Fibroblast of the aortic adventitia (primary cell): ENCODE data around the gene SAMD13. TPM values are rescaled to one million over a fixed set of nuclear protein-coding genes. Genes with fewer than 3 reads are reported as not detected.
"Not testable (repeated sequence)": the region's sequence is repeated elsewhere in the genome, so short reads cannot be mapped to it uniquely, and the experiment has no call there.

ENCODE experiments used
- DNase-seq: peaks from one replicate; pipeline ENCODE4 v3.0.0-alpha.2; 2010; ENCODE audit warnings: low read depth
- H3K4me3 ChIP-seq: 2 replicates; pipeline ENCODE4 v1.5.1; 2011; ENCODE audit warnings: low read depth, mild to moderate bottlenecking, control low read depth, low read length, moderate library complexity
- CTCF ChIP-seq: IDR thresholded peaks from 2 replicates; pipeline ENCODE4 v1.5.1; 2011; ENCODE audit warnings: mild to moderate bottlenecking, low read length, control low read depth, inconsistent platforms; ENCODE audit not compliant: insufficient read depth
- total RNA-seq: library from RNA; depleted of rRNA; stranded (reverse); fragments of >200 nt; gene quantifications from 2 replicates; pipeline ENCODE4 v1.2.3, GENCODE V29; 2012; ENCODE audit warnings: low replicate concordance

Gene SAMD13
- total RNA-seq, 1 donor = 1.4 TPM

- TF ChIP-seq CTCF = no peak
- DNase-seq = no peak
- no peak overlapping the region for H3K4me3 ChIP-seq
Observed at GRCh38 chr1:84280912-84281311, 20.6 kb upstream of the SAMD13 start.

GRCh38 chr1:84282780-84283333 lies 18.7 kb upstream of the SAMD13 start:
- H3K4me3 ChIP-seq = no peak overlapping the region
- no peak for DNase-seq
- TF ChIP-seq CTCF = no peak

- no peak for TF ChIP-seq CTCF
- no peak overlapping the region for H3K4me3 ChIP-seq
- DNase-seq = peak; percentile 21
Observed at GRCh38 chr1:84283381-84283780, 18.1 kb upstream of the SAMD13 start.

GRCh38 chr1:84286071-84286470 lies 15.4 kb upstream of the SAMD13 start:
- no peak for TF ChIP-seq CTCF
- H3K4me3 ChIP-seq = no peak overlapping the region
- DNase-seq = peak; percentile 10

- not testable (repeated sequence) for DNase-seq, H3K4me3 ChIP-seq
Observed at GRCh38 chr1:84287389-84287788, 14.1 kb upstream of the SAMD13 start.

GRCh38 chr1:84289169-84289785 lies 12.2 kb upstream of the SAMD13 start:
- no peak overlapping the region for H3K4me3 ChIP-seq
- peak; percentile 26 for DNase-seq
- no peak for TF ChIP-seq CTCF

- no peak for DNase-seq
- TF ChIP-seq CTCF = no peak
- no peak overlapping the region for H3K4me3 ChIP-seq
Observed at GRCh38 chr1:84291882-84292655, 9.4 kb upstream of the SAMD13 start.
